ENCODE data around the gene ATG13.

ATG13 gene

DNA sequence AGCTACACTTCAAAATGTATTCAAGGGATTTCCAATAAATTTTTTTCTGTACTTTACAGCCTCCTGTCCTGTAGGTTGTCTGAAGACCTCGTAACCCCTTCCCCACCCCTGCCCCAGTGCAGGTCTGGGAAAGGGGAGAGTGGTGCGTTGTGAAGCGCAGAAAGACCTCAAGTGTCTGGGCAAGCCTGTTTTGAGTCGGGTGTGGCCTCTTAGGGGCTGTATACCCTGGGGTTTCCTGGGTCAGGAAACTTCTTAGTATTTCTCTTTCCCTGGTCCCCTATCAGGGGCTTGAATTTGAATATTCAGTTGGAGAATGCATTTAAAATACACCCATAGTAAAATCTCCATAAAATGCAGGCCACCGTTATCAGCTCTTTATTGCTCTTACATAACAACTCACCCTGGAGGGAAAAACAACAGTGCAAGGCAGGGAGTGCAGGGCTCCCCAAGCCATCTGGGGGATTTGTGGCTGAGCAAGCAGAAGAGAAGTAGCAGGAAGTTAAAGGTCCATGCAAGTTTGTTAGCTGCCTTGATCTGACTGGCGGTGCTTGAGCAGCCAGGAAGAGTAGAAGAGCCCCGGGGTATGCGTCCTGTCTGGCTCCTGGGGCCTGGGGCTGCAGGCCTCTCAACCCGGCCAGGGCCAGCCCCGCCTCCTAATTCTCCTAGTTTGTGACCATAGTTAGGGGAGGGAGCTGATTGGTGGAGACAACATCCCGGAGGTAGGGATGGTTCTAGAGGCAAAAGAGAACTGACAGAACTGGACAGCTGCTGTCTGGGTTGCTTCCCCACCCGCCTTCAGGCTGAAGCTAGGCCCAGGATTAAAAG lies 57.3 kb downstream of the ATG13 start:
- DNase-seq (ENCODE audit: low read depth in 1 of 2, low spot score in 1 of 2), result no peak

DNA sequence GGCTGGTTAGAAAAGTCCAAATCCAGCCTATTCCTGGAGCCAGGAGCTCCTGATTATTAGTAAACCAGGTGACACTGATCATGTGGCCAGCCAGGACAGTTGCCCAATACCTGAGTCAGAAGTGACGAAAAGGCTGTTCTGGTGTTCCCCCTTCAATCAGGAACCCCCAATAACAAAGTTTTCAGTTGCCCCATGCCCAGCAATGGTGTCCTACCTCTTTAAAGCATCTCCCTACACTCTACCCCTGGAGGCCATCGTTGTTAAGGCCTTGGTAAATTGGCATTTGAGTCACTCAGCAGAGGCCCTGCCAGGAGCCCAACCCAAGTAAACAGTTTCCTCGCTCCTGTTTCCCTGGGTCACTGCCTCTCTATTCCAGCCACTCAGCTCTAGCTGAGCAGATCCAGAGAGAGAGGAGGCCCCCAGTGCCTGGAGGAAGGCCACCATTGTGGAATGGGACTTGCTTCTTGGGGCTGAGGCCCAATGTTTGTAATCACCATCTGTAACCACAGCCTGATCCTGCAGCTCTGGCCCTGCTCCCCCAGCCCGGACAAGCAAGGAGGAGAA lies 58.0 kb downstream of the ATG13 start:
- DNase-seq (ENCODE audit: low read depth in 1 of 2, low spot score in 1 of 2), result no peak

DNA sequence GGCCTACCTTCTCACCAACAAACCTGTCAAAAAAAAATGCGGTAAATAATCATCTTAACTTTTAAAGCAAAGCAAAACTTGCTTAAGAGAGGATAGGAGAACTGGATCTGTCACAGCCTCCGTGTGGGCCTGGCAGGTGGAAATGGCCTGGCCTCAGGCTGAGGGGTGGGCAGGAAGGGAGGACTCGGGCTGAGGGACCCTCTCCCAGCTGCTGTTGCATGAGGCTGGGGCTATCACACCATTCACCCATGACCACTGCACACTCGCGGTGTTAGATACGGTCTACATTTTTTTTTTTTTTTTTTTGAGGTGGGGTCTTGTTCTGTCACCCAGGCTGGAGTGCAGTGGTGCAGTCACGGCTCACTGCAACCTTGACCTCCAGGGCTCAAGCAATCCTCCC lies 58.6 kb downstream of the ATG13 start:
- DNase-seq (ENCODE audit: low read depth in 1 of 2, low spot score in 1 of 2), result no peak

DNA sequence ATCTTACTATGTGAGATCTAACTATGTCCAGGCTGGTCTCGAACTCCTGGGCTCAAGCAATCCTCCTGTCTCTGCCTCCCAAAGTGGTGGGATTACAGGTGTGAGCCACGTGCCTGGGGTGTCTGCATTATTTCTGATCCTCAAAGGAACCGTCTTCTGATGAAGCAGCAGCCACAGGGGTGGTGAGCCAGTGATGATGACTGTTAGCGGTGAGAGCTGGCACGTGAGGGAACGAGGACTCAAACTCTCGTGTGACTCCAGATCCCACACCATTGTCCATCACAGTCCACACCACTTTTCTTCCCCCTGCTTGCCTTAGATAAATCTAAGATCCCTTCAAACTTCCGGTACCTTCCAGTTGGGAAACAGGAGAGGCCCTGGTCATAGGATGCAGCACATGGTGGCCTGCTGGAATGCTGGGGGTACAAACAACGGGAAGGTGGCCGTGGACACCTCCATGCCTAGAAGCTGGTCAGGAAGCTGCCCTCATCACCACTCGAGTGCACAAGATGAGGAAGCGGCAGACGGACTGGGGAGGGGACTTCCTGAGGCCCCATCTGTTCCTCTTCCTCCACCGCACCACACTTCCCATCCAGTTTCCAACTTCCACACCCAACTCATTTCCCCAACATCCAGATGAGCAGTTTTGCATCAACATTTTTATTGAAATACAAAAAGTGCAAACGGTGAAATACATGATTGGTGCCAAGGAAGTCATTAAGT lies 59.2 kb downstream of the ATG13 start:
- no peak for DNase-seq (ENCODE audit: low read depth in 1 of 2, low spot score in 1 of 2)

DNA sequence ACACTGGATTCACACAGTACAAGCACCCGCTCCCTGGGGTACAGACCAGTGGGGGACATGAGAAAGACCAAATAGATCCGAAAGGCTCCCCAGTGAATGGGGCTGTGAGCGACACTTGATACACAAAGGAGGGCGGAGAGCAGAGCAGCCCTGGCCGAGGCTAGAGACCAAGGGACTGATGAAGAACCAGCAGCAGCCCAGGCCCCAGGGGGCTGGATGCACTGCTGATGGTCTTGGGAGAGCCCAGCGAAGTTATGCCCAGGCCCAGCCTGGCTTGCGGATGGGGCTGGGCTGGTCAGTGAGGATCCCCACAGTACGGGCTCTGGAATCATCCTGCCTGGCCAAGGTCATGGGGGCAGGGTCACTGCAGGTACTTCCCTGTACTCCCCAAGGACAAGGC lies 59.8 kb downstream of the ATG13 start:
- no peak for DNase-seq (ENCODE audit: low read depth in 1 of 2, low spot score in 1 of 2)

DNA sequence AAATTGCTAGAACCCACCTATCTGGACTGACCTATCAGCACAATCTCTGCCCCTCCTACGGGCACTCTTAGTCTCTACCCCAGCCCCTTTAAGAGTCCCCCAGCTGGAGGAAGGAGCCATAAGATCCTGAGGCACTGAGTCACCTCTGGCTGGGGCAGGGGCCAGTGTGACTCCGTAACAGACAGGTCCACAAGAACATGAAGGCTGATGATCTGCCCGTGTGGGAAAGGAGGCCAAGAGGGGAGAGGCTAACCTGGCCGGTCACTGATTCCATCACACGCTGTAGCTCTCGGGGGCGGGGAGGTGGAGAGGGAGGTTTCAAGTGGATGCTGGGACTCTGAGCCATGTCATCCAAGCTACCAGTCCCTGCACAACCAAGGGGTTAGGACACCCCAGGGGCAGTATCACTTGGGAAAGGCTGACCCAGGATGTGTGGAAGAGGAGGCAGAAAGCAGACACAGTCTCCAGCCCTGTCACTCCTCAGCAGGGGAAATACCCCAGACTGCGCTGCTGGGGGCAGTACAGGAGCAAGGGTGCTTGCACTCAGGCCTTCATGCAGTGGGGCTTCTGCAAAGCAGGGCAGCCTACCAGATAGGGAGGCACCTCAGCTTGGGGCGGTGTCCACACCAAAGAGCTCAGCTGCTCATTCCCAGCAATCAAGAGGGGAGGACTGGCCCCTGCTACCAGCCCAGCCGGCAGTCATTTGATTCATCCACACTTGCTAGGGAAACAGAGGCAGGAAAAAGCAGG lies 60.8 kb downstream of the ATG13 start:
- DNase-seq (ENCODE audit: low read depth in 1 of 2, low spot score in 1 of 2), result no peak

- DNase-seq (ENCODE audit: low read depth in 1 of 2, low spot score in 1 of 2), result no peak
Measured at GRCh38 chr11:46678741-46679130, 61.4 kb downstream of the ATG13 start.

GRCh38 chr11:46679241-46680163 lies 62.1 kb downstream of the ATG13 start:
- no peak for DNase-seq (ENCODE audit: low read depth in 1 of 2, low spot score in 1 of 2)

DNA sequence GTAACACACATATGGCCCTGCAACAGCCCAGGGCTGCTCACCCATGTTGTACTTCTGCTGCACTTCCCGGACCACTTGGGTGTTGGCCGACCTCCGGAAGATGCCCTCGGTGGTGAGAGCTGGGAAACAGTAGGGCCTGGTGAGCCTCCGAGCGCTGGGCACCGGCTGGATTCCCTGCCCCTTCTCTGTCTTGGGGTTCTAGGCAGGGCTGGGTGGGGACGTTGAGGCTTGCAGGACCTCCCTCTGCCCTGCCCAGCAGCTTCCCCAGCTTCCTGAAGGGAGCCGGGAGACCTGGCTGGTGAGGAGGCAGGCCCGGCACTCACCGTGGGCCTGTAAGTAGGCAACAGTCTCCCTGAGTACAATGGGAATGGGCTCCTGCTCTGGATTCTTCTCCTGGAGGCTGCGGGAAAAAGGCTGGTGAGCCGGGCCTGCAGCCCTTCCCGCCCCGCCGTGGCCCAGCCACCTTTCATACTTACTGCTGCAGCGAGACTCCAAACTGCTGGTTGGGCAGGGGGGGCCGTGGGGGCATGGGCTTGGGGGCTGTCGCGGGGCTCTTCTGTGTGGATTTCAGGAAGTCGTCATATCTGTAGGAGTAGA lies 62.9 kb downstream of the ATG13 start:
- DNase-seq (ENCODE audit: low read depth in 1 of 2, low spot score in 1 of 2), result no peak

GRCh38 chr11:46680815-46681214 lies 63.5 kb downstream of the ATG13 start:
- DNase-seq (ENCODE audit: low read depth in 1 of 2, low spot score in 1 of 2), result no peak

- DNase-seq (ENCODE audit: low read depth in 1 of 2, low spot score in 1 of 2), result no peak
Measured at GRCh38 chr11:46681814-46682213, 64.5 kb downstream of the ATG13 start.

GRCh38 chr11:46682773-46683752 lies 65.7 kb downstream of the ATG13 start:
- DNase-seq (ENCODE audit: low read depth in 1 of 2, low spot score in 1 of 2), result no peak

DNA sequence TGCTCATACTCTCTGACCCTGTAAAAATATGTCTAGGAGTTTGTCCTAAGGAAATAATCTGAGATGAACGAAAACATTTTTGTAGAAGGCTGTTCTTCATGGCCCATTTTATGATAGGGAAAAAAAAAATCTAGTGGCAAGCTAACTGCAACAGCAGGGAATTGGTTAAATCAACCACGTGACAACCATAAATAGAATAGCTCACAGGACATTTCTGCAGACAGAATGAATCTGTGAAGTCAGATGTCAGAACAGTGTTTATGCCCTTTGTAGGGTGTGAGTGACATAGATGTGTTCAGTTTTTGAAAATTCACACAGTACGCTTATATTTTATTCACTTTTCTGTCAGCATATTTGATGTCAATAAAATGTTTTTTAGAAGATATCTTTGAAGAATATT lies 67.0 kb downstream of the ATG13 start:
- no peak for DNase-seq (ENCODE audit: low read depth in 1 of 2, low spot score in 1 of 2)

- DNase-seq (ENCODE audit: low read depth in 1 of 2, low spot score in 1 of 2), result no peak
Measured at GRCh38 chr11:46686886-46687795, 69.8 kb downstream of the ATG13 start.

DNA sequence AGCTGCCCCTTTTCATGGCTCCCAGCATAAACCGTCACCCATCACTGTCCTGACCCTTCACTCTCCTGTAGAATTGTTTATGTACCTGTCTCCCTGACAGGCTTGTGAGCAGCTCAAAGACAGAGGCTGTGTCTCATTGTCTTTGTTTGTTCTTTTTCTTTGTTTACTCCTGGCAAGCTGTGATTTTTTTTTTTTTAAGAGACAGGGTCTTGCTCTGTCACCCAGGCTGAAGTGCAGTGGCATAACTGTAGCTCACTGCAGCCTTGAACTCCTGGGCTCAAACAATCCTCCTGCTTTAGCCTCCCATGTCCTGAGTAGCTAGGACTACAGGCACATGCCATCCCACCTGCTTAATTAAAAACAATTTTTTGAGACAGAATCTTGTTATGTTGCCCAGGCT lies 73.3 kb downstream of the ATG13 start:
- DNase-seq (ENCODE audit: low read depth in 1 of 2, low spot score in 1 of 2), result no peak

DNA sequence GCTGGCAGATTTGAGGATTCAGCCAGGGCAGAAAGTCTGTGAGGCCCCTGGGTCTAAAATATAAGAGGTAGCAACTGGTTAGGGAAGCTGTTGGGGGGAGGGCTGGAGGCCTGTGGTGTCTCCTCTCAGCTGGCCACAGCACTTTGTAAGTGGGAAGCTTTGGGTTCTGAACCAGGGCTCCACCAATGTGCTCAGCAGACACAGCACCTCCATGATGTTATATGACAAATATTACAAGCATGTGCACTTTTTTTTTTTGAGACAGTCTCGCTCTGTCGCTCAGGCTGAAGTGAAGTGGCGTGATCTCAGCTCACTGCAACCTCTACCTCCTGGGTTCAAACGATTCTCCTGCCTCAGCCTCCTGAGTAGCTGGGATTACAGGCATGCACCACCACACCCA lies 75.1 kb downstream of the ATG13 start:
- DNase-seq (ENCODE audit: low read depth in 1 of 2, low spot score in 1 of 2), result no peak

DNA sequence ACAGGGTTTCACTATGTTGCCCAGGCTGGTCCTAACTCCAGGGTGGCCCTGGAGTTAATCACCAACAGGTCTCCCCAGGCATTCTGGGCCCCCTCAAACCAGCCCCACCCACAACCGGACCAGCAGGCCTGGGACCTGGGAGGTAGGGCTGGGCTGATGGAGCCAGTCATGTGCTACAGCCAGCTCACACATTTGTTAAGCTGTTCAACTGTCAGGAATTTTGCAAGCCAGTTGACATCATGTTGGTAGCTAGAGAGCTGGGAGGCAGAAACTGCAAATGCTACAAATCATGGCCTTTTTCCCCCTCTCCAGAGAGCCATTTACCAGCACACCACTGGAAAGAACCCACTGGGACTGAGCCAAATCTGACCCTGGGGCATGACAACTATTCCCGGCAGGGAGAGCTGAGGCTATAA lies 76.3 kb downstream of the ATG13 start:
- DNase-seq (ENCODE audit: low read depth in 1 of 2, low spot score in 1 of 2), result no peak

DNA sequence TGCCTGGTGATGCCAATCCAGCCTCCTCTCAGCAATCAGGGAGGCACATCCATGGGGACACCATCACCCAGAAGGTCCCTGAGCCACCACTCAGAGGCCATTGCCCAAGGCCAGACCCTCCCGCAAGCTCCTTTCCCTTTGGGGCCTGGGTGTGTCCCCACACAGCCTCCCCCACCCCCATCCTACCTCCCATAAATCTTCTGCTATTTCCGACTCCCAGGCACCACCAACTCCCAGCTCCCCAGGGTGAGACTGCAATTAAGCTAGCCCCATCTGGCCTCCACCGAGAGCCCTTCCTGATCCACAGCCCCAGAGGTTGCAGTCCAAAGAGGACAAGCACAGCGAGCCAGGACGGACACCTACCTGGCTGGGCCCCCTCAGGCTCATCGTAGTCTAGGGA lies 76.7 kb downstream of the ATG13 start:
- no peak for DNase-seq (ENCODE audit: low read depth in 1 of 2, low spot score in 1 of 2)

Data from activated CD4-positive, alpha-beta T cell treated with anti-CD3 and anti-CD28 coated beads, Interleukin-2, amount 50 U/mL, for 24 hours (primary cell).